DMS53 (cell line): Measurements from ENCODE around the gene HRH2.
"Not testable (repeated sequence)": the region's sequence is repeated elsewhere in the genome, so short reads cannot be mapped to it uniquely, and the experiment has no call there.

ENCODE experiments used
- DNase-seq: peaks from one replicate; lab custom pipeline; 2025; lab: John Stamatoyannopoulos, UW

HRH2 gene

DNA sequence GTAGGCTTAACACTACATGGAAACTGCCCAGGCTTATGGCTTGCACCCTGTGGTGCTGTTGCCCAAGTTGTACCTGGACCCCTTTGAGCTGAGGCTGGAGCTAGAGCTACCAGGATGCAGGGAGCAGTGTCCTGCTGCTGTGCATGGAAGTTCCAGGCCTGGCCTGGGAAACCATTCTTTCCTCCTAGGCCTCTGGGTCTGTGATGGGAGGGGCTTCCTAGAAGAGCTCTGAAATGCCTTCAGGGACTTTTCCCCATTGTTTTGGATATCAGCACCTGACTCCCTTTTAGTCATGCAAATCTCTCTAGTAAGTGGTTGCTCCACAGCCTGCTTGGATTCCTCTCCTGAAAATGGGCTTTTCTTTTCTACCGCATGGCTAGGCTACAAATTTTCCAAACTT lies 7.9 kb upstream of the HRH2 start:
- DNase-seq: no peak

DNA sequence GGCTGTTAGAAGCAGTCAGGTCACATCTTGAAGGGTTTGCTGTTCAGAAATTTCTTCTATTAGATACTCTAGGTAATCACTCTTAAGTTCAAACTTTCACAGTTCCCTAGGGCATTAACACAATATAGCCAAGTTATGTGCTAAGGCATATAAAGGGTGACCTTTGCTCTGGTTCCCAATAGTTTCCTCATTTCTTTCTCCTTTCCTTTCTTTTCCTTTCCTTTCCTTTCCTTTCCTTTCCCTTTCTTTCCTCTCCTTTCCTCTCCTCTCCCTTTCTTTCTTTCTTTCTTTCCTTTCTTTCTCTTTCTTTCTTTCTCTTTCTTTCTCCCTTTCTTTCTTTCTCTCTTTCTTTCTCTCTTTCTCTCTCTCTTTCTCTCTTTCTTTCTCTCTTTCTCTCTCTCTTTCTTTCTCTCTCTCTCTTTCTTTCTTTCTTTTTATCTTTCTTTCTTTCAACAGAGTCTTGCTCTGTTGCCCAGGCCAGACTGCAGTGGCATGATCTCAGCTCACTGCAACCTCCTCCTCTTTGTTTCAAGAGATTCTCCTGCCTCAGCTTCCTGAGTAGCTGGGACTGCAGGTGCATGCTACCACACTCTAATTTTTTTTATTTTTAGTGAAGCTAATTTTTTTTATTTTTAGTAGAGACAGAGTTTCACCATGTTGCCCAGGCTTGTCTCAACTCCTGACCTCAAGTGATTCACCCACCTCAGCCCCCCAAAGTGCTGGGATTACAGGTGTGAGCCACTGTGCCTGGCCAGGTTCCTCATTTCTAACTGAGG lies 7.3 kb upstream of the HRH2 start:
- not testable (repeated sequence) for DNase-seq

DNA sequence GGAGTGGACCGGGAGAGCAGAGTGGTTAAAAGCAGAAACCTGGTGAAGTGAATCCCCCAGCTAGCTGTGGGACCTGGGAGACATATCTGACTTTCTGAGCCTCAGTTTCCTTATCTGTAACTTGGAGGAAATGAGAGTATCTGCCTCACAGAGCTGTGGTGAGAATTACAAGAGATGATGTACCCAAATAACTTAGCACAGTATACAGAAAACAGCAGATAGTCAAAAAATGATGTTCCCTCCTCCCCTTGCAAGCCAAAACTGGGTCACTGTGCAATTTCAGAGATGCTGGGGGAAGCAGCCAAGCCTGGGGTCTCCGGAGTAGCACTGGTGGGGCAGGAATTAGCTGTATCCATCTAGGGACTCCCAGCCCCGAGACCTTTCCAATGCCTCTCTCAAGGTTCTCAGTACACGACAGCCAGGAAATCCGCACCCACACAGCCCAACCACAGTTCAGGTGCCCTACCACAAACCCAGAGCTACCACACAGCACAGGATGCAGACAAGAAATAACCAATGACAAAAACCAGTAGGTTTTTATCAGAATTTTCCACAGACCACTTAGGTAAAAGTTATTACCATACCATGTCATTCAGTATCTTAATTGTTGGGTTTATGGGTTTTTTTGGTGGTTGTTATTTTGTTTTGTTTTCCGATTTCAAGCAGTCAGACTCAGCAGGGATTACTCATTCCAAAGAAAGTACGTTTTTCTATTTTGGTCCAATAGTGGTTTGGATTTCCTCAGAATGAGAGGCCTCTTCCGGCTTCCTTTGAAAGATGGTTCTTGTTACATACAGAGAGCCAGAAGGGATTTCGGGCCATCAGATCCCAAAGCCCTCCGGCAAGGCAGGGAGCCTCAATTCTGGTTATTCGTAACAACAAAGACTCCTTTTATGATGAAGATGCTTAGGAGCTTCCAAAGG lies 4.9 kb upstream of the HRH2 start:
- DNase-seq: no peak

DNA sequence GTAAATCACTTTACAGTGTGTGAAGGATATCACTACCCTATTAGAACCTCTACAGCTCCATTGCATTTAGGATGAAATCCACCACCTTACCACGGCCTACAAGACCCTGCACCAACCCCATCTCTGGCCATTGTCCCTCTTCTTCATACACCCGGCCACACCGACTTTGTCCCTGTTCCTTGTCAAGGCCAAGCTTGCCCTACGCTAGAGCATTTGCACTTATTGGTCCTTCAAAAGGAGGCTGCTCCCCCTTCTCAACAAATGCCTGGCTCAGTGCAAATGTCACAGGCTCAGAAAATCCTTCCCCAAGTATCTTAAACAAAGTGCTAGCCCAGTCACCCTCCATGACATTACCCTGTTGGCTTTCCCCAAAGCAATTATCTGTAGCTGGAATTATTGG lies 4.1 kb upstream of the HRH2 start:
- DNase-seq: no peak

DNA sequence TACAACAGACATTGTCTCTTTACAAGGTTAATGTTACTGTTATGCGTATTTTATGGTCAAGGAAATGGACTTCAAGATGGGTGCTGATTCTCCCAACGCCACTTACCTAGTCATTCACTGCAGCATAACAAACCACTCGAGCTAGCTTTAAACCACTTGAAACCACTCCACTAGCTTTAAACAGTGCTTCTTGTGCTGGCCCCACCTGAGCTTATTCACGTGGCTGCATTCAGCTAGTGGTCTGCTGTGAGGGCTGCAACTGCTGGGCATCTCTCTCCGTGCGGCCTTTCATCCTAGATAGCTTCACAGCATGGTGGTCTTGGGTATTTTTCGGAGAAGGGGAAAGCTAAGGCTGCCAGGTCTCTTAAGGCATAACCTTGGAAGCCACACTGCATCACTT lies 3.5 kb upstream of the HRH2 start:
- peak; percentile 97 for DNase-seq

DNA sequence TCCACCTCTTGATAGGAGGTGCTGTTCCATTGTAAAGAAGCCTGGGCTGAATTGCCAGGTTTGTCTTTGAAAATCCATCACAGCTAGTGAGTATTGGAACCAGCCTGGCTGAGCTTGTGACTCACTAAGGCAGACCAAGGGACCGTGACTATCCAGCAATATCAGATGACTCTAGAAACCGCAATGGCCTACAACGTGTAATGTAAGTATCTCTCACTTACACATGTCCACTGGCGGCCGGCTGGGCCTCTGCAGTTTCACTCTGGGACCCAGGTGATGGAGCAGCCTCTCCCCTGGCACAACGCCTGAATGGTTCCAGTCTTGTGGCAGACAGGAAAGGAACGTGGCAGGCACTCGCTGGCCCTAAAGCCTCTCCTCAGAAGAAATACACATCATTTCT lies 3.1 kb upstream of the HRH2 start:
- DNase-seq: peak; percentile 98

DNA sequence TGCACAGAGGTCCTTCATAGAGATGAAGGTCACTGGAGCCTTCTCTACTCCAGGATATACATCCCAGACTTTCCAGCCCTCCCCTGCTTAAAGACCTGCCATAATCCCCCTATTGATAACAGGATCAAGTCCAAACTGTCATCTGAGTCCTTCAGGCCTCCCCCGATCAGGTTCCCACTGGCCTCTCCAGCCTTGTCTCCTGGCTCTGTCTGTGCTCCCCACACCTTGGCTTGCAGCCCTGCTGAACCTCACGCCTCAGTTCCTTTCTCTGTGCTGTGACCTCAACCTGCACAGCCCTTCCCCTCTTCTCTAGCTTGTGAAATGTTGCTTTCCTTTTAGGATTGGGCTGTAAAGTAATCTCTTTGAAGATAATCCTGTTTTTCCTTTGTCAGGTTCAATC lies 2.5 kb upstream of the HRH2 start:
- no peak for DNase-seq

DNA sequence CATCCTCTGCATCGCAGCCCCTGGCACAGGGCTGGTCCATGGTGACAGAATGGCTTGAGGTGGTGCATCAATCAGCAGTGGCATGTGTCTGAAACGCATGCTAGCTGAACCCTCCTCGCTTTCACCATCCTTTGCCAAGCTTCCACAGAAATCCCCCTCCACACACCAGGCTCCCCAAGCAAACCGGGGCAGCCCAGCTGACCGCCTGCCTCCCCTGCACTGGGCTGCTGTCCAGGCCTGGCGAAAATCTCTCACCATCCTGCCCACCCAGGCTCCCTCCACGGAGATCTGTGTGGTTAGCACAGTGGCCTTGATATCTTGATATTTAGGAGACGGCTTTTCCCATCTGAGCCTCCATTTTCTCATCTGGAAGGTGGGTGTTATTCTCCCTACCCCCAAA lies 905 bp upstream of the HRH2 start:
- DNase-seq: no peak

DNA sequence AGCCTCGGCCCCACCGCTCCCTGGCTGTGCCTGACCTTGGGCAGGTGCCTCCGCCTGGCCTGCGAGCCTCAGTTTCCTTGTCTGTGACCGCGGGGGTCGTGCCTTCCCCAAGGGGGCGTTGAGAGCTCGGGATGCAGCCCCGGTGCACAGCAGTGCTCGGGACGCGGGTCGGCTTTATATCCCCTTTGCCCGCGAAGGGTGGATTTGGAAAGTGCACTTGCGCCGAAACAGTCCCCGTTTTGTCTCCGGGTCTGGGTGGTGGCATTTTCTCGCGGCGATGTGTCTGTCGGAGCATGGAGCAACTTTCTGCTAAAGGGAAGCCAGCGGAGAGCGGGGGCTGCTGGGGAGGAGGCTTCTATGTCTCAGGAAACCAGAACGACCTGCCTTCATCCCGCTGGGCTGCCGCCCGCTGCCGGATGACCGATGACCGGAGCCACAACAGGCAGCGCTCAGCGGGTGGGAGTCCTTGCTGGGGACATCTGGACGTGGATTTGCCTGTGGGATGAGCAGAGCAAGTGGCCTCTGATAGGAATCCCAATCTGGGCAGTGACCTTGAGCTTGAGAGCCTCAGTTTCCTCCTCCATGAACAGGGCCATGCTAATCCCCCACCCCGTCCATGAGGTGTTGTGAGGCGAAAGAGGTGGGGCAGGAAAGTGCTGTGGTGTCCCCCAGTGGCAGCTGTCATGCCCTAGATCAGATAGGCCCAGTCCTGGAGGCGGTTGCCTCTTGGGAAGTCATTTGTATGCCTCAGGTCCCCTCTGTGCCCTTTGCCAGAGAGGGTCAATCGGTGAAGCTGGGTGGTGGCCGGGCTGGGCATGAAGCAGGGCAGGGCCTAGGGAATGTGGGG lies 651 bp downstream of the HRH2 start:
- peak; percentile 52 for DNase-seq

DNA sequence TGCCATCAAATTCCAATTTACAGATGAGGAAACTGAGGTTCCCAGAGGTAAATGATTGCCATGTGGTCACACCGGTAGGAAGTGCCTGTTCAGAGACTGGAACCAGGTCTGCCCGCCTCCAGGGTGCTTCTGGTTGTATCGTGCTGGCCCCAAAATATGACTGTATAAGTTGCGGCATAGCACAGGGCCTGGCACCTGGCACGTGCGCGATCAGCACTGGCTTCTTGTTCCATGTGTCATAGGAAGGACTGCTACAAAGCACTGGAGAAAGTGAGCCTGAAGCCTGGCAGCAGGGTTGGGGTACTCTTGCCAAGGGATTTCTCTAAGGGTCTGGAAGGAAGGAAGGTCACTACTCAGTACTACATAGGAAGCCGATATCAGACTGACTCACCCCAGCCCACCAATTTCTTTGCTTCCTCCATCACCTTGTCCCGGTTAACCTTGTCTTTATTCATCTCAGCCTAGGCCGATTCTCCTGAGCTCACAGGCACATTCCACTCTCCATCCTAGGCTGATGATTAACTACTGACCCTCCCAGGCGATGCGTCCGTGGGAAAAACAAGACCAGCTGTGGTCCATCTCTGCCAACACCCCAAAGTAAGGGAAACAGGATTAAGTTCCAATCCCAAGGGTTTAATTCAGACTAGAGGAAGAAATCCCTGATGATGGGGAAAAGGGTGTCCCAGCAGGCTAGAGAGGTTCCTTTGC lies 1.8 kb downstream of the HRH2 start:
- DNase-seq: no peak

DNA sequence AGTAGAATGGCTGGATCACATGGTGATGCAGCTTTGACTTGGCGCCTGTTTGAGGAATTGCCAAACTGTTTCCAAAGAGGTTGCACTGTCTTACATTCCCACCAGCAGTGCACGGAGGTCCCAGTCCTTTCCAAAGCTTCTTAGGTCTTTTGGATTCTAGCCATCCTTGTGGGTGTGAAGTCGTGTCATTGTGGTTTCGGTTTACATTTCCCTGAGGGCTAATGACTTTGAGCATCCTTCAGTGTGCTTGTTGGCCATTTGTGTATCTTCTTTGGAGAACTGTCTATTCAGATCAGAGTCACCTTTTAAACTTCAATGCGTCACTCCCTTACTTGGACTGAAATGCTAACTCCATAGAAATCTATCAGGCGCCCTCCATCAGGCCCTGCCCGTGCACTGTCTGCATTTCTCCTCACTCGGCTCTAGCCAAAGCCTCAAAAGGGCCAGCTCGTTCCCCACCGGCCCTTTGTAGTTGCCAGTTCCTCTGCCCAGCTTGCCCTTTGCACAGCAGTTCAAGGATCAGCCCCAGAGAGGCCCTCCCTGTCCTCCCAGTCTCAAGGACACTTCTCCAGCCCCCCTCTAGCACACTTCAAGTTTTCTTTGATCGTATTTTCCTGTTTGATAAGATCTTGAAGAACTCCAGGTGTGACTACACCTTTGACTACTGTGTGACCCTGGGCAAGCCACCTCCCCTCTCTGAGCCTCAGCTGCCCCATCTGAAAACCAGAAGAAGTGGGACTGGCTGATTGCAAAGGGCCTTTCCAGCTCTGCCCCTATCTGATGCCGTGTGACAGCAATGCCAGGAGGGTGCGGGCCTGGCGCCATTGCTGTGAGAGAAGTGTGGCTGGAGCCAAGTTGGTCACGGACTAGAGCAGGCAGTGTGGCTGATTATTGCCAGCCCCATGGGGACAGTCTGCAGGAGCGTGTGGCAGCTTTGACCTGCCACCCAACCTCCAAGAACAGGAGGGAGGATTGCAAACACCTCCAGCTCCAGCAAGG lies 5.6 kb downstream of the HRH2 start:
- DNase-seq: no peak

DNA sequence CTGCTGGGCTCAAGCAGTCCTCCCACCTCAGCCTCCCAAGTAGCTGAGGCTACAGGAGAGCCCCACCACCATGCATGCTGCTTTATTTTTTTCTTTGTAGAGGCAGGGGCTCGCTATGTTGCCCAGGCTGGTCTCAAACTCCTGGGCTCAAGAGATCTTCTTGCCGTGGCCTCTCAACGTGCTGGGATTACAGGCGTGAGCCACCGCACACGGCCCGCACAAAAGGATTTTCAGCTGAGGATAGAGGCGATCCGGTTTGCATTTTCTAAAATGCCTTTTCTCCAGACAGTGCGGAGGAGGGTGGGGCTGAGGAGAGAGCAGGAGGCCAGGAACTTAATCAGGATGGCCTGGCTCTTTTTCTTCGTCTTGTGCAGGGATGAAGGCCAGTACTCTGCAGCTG lies 6.9 kb downstream of the HRH2 start:
- DNase-seq: no peak

DNA sequence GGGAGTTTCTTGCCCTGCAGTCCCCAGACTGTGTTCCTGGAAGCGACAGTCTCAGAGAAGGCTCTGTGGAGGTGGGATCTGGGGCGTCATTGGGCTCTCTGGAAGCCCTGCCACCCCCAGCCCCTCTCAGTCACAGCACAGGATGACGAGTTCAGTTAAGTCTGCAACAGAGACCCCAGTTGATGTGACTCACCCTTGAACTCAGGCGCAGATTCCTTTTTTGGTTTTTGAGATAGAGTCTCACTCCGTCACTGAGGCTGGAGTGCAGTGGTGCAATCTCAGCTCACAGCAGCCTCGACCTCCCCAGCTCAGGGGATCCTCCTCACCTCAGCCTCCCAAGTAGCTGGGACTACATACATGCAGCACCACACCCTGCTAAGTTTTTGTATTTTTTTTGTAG lies 8.3 kb downstream of the HRH2 start:
- no peak for DNase-seq

DNA sequence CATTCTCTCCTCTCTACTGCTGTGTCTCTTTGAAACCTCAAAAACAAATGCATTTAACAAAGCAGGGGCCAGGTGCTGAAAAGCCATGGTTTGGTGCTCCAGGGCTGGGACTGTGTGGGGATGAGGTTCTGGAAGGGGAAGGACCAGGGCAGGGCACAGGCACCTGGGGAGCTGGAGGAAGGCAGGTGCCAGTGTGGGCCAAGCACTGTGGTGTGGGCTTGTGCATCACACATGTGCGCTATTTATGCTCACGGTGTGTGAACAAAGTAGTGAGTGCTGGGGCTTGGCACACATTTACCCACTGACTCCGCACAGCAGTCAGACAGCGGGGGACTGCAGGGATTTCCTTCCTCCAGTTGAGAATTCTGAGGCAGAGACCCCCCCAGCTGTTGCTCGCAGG lies 10.1 kb downstream of the HRH2 start:
- no peak for DNase-seq

DNA sequence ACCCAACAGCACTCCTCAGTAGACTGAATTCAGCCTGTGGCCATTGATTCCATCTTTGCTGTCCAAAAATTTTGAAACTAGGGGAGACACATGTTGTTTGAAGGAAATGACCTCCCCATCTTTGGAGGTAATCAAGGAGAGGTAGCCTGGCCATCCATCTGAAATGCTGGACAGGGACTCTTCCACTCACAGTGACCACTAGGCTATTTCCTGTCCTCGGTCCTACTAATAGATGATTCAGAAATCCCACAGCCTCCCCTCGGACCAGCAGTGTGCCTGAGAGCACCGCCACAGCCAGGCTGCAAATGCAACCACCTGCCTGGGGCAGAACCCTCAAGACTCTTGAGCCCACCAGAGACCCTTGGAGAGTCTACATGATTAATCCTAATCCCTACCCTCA lies 12.5 kb downstream of the HRH2 start:
- DNase-seq: no peak

DNA sequence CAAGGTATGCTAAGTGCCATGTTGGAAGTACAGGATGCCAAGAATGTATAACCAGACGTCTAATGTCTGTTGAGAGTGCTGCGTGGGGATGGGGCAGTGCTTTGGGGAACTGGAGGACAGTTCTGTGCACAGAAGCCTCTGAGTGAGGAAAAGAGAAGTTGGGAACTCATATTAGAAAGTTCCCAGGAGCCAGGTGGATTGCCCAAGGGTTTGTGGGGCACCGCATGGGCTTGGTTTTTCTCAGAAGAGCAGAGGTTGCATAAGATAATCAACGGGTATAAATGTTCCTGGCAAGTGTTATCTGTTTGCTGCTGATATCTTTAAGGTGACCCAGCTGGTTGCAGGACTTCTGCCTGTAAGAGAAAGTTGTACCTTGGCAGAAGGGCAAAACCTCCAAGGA lies 13.1 kb downstream of the HRH2 start:
- no peak for DNase-seq

DNA sequence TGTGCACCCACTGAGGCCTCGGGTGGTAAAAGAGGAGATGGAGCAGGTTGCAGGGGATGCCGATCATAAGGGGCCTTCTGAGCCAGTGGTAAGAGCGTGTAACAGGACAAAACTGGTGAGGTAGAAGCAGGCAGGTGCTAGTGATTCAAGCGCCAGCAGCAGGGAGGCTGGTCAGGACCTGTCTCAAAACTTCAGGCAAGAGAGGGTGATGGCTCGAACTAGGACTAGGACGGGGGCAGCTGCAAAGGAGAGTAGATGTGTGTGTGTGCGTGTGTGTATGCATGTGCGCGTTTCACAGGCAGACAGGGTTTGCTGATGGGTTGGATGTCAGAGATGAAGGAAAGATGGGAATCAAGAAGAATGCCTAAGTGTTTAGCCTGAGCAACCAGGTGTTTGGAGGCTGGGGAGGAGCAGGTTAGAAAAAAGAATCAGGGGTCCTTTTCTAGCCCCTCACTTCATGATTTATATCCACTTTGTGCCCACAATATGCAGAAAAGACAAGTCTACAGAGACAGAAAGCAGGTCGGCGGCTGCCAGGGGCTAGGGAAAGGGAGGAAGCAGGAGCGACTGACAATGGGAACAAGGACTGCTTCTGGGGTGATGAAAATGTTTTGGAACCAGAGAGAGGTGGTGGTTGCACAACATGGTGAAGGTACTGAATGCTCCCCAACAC lies 15.2 kb downstream of the HRH2 start:
- no peak for DNase-seq

DNA sequence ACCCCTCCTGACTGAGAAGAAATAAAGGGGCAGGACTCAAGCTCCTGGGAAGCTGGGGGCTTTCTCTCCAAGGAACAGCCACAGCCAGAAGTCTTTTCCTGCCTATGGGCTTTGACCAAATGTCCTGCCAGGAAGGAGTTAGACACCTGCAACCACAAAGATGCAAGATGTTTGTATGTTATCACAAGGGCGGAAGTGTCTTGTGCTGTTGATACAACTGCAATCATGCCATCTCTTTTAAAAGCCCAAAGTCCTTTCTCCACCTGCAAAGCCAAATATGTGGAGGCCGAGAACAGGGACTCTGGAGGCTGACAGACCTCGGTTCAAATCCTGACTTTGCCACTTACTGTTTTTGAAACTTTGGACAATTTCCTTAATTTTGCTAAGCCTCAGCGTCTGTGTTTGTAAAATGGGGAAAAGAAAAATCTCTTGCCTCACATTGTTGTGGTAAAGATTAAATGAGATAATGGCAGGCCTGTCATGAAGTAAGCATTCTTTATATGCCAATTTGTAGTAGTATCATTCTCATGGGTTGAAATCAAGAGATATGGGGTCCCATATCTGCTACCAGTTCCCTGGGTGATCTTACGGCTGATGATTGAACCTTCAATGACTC lies 17.0 kb downstream of the HRH2 start:
- no peak for DNase-seq

DNA sequence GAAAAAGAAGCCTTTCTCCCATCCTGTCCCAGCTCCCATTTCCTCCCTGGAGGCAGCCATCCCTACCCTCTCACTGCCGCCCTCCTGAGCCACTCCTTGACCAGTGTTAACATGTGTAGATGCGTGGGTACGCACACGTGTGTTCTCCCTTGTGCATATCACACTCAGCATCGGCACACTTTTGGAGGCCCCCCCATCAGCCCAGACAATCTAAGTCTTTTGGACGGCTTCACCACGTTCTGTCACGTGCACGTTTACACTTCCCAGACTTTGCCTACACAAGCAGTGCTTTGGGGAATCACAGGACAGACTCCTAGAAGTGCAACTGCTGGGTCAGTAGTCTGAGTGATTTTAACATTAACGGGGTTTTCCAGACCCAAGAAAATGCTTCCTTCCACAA lies 18.0 kb downstream of the HRH2 start:
- no peak for DNase-seq

DNA sequence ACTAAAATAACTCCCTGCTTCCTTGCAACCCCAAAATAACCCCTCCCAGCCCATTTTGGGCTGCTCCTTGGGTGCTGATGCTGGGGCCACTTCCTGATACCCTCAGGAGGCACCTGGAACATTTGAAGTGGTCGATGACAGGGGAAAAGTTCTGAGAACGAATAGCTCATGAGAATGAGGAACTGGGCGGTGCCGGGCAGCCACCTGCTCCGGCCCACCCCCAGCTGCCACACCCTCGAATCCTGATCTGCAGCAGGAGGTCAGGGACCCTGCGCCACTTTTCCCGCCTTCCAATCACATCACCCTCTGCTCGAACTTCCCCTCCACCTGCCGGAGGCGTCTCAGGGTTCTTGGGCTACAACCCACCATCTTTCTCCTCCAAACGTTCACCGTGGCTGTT lies 19.7 kb downstream of the HRH2 start:
- no peak for DNase-seq
